Caco-2 (cell line): ENCODE data around the gene VCAM1. TPM values are rescaled to one million over a fixed set of nuclear protein-coding genes. Genes with fewer than 3 reads are reported as not detected.

Experiments
- BruUV-seq: library from RNA; stranded (reverse); fragments of 400-500 nt; replicated peaks from 2 replicates; lab custom pipeline; 2021; lab: Mats Ljungman, UMichigan
- CTCF ChIA-PET: fragments of 300-600 bp; sonication (Branson Sonifier 250); formaldehyde crosslinking; loops from one replicate; lab custom pipeline; 2022; ENCODE audit warnings: antibody characterized with exemption; lab: Charles Lee
- POLR2A ChIA-PET: fragments of 300-600 bp; sonication (Branson Sonifier 250); formaldehyde crosslinking; loops from one replicate; lab custom pipeline; 2022; ENCODE audit warnings: antibody characterized with exemption; lab: Charles Lee
- DNase-seq, 2 experiments: peaks; one replicate each; pipeline versions ENCODE4 v3.0.0 to v3.0.0-alpha.2; 2020 to 2022
- H3K27me3 ChIP-seq: replicated peaks from 2 replicates; pipeline ENCODE4 v1.6.0; 2011; ENCODE audit warnings: low read length; ENCODE audit not compliant: control insufficient read depth, insufficient read depth
- H3K36me3 ChIP-seq: 2 replicates; pipeline ENCODE4 v1.5.1; 2011; ENCODE audit warnings: low read length; ENCODE audit not compliant: control insufficient read depth, insufficient read depth
- H3K4me1 ChIP-seq: fragments of 250-450 bp; sonication (Bioruptor Pico); 2 replicates; pipeline ENCODE4 v1.5.1; 2020; ENCODE audit warnings: mild to moderate bottlenecking
- H3K4me3 ChIP-seq: 2 replicates; pipeline ENCODE4 v1.5.1; 2011; ENCODE audit warnings: low read depth, mild to moderate bottlenecking, control low read depth, low read length
- H3K9me3 ChIP-seq: fragments of 250-450 bp; sonication (Bioruptor Pico); 2 replicates; pipeline ENCODE4 v1.5.1; 2020; ENCODE audit warnings: mild to moderate bottlenecking, moderate library complexity
- H3K27ac Mint-ChIP-seq: one replicate; pipeline ENCODE4 v1.8.0; 2022; ENCODE audit warnings: mixed read lengths; ENCODE audit not compliant: unreplicated experiment
- H3K27me3 Mint-ChIP-seq: one replicate; pipeline ENCODE4 v1.8.0; 2022; ENCODE audit warnings: mixed read lengths; ENCODE audit not compliant: insufficient read depth, unreplicated experiment
- H3K36me3 Mint-ChIP-seq: one replicate; pipeline ENCODE4 v1.8.0; 2022; ENCODE audit warnings: mild to moderate bottlenecking, mixed read lengths; ENCODE audit not compliant: insufficient read depth, unreplicated experiment
- H3K4me1 Mint-ChIP-seq: one replicate; pipeline ENCODE4 v1.8.0; 2022; ENCODE audit warnings: low read depth, mixed read lengths; ENCODE audit not compliant: unreplicated experiment
- H3K4me3 Mint-ChIP-seq: one replicate; pipeline ENCODE4 v1.8.0; 2022; ENCODE audit warnings: mild to moderate bottlenecking, moderate library complexity, mixed read lengths; ENCODE audit not compliant: unreplicated experiment
- H3K9me3 Mint-ChIP-seq: one replicate; pipeline ENCODE4 v1.8.0; 2022; ENCODE audit warnings: mixed read lengths; ENCODE audit not compliant: unreplicated experiment
- intact Hi-C: fragments of 100-400 bp; cut with micrococcal nuclease; formaldehyde crosslinking; loops from one replicate; pipeline ENCODE4 v1.10.0; 2022; ENCODE audit not compliant: unreplicated experiment
- total RNA-seq: library from RNA; stranded (reverse); gene quantifications from 2 replicates; pipeline ENCODE4 v1.2.3, GENCODE V29; 2022
- TF ChIP-seq, protein P1 (sequence below), 2 experiments: fragments of 200-600 bp in 1 of 2; IDR thresholded peaks; 1 replicate in 1 of 2; 2 replicates in 1 of 2; pipeline versions ENCODE4 v1.5.1 to v1.8.0; 2011 to 2022; ENCODE audit warnings: antibody characterized with exemption in 1 of 2, control low read depth in 1 of 2, inconsistent platforms in 1 of 2, low read depth in 1 of 2, low read length in 1 of 2, mild to moderate bottlenecking in 1 of 2, moderate library complexity in 1 of 2; ENCODE audit not compliant: insufficient read depth in 1 of 2, severe bottlenecking in 1 of 2, unreplicated experiment in 1 of 2

The VCAM1 gene
- total RNA-seq, 1 experiment from 2014 or later: not detected

DNA sequence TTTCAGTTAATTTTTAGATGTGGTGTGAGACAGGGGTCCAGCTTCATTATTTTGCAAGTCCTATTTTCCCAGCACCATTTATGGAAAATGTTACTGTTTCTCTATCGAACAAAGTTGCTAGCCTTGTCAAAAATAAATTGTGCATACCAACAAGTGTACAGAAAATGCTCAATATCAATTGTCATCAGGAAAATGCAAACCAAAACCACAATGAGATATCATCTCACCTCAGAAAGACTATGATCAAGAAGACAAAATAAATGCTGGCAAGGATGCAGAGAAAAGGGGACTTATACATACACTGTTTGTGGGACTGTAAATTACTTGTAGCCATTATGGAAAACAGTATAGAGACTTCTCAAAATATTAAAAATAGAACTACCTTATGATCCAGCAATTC lies 54.8 kb downstream of the VCAM1 start:
- Mint-ChIP-seq H3K9me3 (peaks cover 9% of the 10 kb centered on the region), H3K27me3 (peaks cover 7% of the 10 kb centered on the region), H3K4me1 (no peaks in the 10 kb centered on the region), H3K4me3 (no peak overlapping the region), H3K36me3 (no peaks in the 10 kb centered on the region), H3K27ac (no peak overlapping the region)
- TF ChIP-seq, protein P1, sequence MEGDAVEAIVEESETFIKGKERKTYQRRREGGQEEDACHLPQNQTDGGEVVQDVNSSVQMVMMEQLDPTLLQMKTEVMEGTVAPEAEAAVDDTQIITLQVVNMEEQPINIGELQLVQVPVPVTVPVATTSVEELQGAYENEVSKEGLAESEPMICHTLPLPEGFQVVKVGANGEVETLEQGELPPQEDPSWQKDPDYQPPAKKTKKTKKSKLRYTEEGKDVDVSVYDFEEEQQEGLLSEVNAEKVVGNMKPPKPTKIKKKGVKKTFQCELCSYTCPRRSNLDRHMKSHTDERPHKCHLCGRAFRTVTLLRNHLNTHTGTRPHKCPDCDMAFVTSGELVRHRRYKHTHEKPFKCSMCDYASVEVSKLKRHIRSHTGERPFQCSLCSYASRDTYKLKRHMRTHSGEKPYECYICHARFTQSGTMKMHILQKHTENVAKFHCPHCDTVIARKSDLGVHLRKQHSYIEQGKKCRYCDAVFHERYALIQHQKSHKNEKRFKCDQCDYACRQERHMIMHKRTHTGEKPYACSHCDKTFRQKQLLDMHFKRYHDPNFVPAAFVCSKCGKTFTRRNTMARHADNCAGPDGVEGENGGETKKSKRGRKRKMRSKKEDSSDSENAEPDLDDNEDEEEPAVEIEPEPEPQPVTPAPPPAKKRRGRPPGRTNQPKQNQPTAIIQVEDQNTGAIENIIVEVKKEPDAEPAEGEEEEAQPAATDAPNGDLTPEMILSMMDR (IDR thresholded peaks at IDR 0.05; ENCODE audit: insufficient read depth in 1 of 2, low read depth in 1 of 2, low read length in 1 of 2, severe bottlenecking in 1 of 2, unreplicated experiment in 1 of 2): no peak
- BruUV-seq: no TSS peak
- Histone ChIP-seq H3K27me3 (no peaks in the 10 kb centered on the region), H3K9me3 (no peaks in the 10 kb centered on the region), H3K4me3 (no peak overlapping the region), H3K4me1 (no peaks in the 10 kb centered on the region), H3K36me3 (no peaks in the 10 kb centered on the region)
- POLR2A ChIA-PET: no interaction called here
- intact Hi-C loops: no loop called here
- CTCF ChIA-PET: no interaction called here
- no peak for DNase-seq

DNA sequence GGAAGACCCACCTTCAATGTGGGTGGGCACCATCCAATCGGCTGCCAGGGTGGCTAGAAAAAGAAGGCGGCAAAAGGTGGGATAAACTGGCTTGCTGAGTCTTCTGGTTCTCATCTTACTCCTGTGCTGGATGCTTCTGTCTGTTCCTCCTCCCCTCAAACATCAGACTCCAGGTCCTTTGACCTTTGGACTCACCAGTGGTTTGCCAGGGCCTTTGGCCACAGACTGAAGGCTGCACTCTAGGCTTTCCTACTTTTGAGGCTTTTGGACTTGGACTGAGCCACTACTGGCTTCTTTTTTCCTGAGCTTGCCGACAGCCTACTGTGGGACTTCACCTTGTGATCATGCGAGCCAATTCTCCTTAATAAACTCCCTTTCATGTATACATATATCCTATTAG lies 55.9 kb downstream of the VCAM1 start:
- Histone ChIP-seq H3K27me3 (no peaks in the 10 kb centered on the region), H3K36me3 (no peaks in the 10 kb centered on the region), H3K4me1 (no peaks in the 10 kb centered on the region), H3K9me3 (no peaks in the 10 kb centered on the region), H3K4me3 (no peak overlapping the region)
- no peak for DNase-seq
- intact Hi-C loops: no loop called here
- H3K9me3 Mint-ChIP-seq: peaks cover 9% of the 10 kb centered on the region
- H3K27me3 Mint-ChIP-seq: peaks cover 4% of the 10 kb centered on the region
- no TSS peak for BruUV-seq
- H3K4me3 Mint-ChIP-seq: no peak overlapping the region
- TF ChIP-seq, protein P1 (IDR thresholded peaks at IDR 0.05; ENCODE audit: insufficient read depth in 1 of 2, low read depth in 1 of 2, low read length in 1 of 2, severe bottlenecking in 1 of 2, unreplicated experiment in 1 of 2): no peak
- H3K36me3 Mint-ChIP-seq: no peaks in the 10 kb centered on the region
- ChIA-PET CTCF (no interaction called here), POLR2A (no interaction called here)
- no peak overlapping the region for H3K27ac Mint-ChIP-seq
- H3K4me1 Mint-ChIP-seq: no peaks in the 10 kb centered on the region

DNA sequence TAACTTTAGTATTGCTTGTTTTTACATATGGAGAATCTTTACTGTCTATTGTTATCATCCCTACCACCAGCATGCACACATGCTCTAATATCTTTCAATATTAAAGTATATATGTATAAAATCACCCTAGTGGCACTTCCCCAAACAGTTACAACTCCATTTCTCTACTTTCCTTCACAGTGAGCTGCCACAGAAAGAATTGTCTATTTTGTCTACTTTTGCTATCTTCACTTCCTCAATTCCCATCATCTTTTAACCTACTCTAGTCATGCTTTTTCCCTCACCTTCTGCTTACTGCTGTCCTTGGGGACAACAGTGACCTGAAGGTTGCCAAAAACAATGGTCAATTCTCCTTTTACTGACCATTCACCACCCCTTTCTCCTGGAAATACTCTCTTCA lies 59.2 kb downstream of the VCAM1 start:
- no peaks in the 10 kb centered on the region for H3K9me3 ChIP-seq
- H3K27ac Mint-ChIP-seq: no peak overlapping the region
- H3K9me3 Mint-ChIP-seq: peaks cover 18% of the 10 kb centered on the region
- TF ChIP-seq, protein P1 (IDR thresholded peaks at IDR 0.05; ENCODE audit: insufficient read depth in 1 of 2, low read depth in 1 of 2, low read length in 1 of 2, severe bottlenecking in 1 of 2, unreplicated experiment in 1 of 2): no peak
- H3K27me3 ChIP-seq: no peaks in the 10 kb centered on the region
- ChIA-PET CTCF (no interaction called here), POLR2A (no interaction called here)
- no TSS peak for BruUV-seq
- no peaks in the 10 kb centered on the region for H3K4me1 ChIP-seq
- H3K36me3 Mint-ChIP-seq: no peaks in the 10 kb centered on the region
- DNase-seq: no peak
- intact Hi-C loops: no loop called here
- no peak overlapping the region for H3K4me3 ChIP-seq
- H3K36me3 ChIP-seq: no peaks in the 10 kb centered on the region
- peaks cover 6% of the 10 kb centered on the region for H3K27me3 Mint-ChIP-seq
- no peak overlapping the region for H3K4me3 Mint-ChIP-seq
- H3K4me1 Mint-ChIP-seq: no peaks in the 10 kb centered on the region
